ENCODE measurements around the gene DESI1.
"Not testable (repeated sequence)": the region's sequence is repeated elsewhere in the genome, so short reads cannot be mapped to it uniquely, and the experiment has no call there.

Gene DESI1

DNA sequence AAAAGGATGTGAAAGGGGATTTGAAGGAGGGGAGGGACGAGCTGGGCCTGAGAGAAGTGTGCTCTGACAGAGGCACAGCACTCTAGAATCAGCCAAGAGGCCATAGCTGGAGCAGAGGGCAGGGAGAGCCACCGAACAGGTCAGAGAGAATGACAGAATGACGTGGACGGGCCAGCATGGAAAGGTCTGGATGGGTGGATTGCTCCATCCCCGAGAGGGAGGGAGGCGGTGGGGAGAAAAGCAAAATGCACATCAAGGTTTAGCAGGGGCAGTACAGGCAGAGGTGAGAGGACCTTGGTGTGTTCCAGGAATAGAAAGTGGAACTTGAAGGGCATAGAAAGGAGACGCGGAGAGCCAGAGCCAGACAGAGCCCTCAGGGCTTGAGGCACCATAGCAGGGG is 38.1 kb downstream of the DESI1 start:
- no peak for DNase-seq

DNA sequence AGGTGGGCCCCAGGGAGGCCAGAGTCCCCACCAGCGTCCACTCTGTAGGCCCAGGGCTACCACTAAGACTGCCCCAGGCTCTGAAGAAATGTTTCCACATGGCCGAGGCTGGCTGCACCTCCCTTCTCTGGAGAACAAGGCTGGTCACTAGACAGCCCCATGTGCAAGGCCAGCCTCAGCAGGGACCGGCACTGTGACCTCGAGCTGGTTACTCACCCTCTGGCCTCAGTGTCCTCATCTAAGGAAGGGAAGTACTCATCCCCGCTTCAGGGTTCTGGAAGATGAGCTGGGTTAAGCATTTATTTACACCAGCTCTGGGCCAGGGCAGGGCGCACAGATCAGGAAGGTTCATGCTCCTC is 40.9 kb downstream of the DESI1 start:
- no peak for DNase-seq

DNA sequence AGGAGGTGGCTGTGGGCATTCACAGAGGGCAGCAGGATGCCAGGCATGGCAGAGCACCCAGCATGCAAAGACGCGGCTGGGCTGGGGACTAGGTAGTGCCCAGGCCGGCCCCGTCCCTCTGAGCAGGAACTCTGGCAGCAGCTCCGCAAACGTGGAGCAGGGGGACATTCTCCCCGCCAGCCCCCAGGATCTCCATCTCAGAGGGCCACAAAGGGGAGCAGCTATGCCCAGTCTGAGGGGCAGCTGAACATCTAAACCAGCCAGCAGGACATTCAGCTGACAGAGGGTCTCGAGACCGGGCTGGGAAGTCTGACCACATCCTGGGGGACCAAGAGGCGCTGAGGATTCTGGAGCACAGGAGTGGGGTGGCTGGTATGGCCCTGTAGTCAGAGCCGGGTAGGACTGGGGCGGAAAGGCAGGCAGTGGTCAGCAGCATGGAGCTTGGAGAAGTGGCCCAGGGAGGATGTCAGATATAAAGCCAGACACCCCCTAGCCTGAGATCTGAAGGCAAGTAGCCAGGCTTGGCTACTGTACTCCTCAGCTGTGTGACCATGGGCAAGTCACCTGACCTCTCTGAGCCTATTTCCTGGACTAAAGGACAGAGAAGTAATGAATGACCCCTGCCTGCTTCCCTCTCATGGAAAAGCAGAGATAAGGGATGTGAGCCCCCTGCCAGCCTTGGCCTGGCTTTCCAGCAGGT is 41.4 kb downstream of the DESI1 start:
- DNase-seq: no peak

DNA sequence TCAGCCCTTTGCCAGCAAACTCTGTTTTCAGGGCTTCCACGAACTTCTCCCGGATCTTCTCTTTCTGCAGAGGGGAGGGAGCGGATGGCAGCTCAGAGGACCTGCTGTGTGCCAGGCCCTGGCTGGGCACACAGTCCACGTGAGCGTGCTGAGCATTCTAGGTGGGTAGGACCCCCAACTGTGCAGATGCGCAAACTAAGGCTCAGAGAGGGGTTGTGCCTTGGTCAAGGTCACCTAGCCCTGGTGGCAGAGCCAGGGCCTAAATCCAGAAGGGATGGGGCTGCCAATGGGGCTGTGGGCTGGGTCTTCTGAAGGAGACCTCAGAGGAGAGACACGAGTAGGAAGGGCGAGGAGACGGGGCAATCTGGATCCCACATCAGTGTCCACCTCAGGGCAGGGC is 42.0 kb downstream of the DESI1 start:
- DNase-seq: no peak

DNA sequence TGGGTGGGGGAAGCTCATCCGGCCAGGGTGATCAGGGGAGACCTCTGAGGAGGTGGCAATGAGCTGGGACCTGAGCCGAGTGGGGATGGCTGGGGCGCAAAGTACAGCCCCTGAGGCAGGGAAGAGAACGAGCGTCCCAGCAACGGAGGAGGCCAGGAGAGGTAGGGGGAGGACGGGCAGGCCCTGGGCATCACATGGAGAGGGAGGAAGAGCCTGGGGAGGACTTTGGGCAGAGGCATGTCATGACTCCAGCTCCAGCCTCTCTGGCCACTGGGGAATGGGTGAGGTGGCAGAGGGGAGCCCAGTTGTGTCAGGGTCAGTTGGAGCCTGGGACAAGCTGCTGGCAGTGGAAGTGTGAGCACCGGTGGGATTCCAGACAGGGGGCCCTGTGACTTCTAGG is 42.7 kb downstream of the DESI1 start:
- DNase-seq: no peak

DNA sequence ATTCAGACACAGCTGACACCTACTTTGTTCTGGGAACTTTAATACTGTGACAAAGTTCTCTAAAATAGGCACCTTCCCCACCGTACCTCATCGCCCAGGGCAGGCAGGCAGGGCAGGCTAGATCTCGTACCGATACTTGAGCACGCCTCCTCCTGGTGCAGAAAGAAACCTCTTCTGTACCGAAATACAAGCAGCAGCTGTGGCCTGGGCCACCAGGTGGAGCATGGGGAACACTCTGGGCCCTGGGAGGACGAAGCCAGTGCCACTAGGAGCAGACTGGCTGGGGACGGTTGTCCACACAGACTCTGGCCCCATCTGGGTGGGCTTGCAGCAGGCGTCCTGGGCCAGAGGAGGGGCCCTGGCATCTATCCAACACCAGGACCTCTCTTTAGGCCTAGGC is 44.0 kb downstream of the DESI1 start:
- DNase-seq: no peak

DNA sequence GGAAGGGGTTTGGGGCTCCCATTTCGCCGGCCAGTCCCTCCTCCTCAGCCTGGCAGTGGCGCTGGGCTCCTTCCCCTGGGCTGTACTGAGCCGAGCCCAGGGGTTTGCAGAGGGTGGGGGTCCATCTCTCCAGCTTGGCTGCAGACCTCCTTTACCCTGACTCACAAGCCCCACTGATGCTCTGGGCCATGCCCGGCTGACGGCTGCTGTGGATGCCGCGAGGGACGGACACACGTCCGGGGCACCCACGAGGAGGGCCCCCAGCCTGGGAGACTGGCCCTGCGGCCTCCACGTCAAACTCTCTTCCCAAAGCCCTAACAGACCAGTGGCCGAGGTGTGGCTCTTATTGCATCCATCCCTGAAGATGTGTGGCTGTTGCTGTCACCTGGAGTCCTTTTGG is 45.3 kb downstream of the DESI1 start:
- DNase-seq: no peak

DNA sequence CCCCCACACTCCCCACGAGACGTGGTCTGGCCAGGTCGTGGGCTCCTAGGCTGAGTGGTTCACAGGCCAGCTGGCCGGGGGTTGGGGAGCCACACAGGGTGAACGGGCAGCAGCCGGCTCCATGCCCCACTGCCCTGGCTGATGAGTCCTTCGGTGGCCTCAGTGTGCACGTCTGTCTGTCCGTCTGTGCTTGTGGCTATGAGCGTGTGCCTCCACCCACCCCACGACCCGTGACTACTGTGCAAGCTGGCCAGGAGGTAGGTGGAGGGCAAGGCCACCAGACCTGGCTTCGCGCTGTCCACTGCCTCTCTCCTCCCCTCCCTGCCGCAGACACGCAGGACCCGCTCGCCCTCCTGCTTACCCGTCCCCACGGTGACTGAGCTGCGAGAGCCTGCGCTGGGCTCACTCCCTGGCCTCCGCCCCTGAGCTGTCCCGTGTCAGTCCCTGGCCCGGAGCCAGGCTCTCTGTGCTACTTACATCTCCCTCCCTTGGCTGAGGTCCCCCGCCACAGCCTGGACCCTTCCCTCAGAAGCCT is 45.9 kb downstream of the DESI1 start:
- no peak for DNase-seq

DNA sequence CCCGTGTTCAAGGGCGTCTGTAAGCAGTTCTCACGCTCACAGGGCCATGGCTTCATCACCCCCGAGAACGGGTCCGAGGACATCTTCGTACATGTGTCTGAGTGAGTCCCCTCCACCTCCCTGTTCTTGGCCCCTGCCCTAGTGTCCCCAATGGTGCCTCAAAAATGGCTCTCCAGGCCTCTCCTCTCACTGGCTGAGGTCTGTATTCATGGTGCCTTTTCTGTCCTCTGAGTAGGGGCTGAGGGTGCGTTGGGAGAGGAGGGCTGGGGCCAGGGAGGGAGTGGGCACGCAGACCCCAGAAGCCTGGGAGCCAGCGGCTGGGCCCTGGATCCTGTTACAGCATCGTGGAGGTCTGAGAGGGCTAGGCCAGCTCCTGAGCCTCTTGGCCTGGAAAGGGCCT is 47.2 kb downstream of the DESI1 start:
- DNase-seq: no peak

DNA sequence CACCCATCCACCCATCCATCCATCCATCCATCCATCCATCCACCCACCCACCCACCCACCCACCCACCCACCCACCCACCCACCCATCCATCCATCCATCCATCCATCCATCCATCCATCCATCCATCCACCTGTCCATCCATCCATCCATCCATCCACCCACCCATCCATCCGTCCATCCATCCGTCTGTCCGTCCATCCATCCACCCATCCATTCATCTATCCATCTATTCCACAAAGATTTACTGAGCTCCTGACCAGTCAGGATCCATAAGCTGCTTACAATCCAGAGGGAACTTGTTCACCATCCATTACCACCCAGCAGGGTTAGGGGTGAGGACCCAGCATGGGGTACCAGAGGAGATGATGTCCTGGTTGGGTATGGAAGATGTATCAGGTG is 48.5 kb downstream of the DESI1 start:
- DNase-seq: not testable (repeated sequence)

DNA sequence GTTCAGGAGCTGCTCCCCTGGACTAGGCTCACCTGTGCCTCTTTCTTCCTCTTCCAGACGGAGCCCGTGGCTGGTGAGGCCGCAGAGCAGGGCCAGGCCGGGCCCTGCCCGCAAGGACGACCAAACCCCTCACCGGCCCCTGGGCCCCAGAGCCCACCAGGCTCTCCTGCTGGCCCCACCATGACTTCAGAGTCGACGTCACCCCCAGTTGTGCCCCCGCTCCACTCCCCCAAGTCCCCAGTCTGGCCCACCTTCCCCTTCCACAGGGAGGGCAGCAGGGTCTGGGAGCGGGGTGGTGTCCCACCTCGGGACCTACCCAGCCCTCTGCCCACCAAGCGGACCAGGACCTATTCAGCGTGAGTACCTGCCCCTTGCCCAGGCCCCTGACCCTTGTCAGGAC is 49.1 kb downstream of the DESI1 start:
- DNase-seq: no peak

DNA sequence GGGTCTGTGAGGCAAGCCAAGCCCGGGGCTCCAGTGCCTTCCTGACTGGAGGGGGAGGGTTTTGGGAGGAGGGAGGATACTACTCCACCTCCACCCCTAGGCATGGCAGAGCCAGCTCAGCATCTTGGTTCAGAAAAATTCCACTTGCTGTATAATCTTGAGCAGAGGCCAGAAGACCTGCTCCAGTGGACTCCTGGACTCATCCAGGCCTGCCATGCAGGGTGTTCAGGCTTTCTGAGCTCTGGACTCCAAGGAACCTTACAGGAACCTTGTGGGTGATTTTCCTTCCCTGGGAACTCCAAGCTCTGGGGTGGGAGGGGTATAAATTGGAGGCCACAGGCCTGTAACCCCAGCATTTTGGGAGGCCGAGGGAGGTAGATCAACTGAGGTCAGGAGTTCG is 50.6 kb downstream of the DESI1 start:
- no peak for DNase-seq

DNA sequence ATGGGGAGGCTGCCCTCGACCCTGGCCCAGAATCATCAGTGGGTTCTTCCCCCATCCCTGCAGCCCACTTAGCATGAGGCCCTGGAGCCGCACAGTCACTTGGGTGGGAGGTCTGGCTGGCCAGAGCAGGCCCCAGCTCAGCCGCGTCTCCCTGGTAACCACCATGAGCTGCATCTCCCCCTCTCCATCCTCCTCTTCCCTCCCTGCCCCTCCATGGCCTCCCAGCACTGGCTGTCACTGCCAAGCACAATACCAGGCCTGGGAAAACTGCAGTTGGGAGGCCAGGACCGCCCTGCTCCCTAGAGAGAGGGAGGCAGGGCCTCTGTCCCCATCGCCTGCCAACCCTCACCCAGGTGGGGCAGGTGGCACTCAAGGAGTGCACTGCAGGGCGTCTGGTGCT is 52.0 kb downstream of the DESI1 start:
- no peak for DNase-seq

DNA sequence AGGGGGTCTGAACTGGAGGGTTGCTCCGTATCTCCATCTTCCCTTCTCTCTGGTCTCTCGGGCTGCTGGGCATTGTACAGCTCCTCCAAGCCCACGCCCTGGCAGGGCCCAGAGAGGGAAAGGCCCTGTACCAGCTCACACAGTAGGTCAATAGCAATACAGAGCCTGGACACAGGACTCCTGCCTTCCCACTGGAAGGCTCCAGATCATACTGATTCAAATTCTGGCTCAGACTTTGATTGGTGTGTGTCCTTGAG is 53.4 kb downstream of the DESI1 start:
- no peak for DNase-seq

DNA sequence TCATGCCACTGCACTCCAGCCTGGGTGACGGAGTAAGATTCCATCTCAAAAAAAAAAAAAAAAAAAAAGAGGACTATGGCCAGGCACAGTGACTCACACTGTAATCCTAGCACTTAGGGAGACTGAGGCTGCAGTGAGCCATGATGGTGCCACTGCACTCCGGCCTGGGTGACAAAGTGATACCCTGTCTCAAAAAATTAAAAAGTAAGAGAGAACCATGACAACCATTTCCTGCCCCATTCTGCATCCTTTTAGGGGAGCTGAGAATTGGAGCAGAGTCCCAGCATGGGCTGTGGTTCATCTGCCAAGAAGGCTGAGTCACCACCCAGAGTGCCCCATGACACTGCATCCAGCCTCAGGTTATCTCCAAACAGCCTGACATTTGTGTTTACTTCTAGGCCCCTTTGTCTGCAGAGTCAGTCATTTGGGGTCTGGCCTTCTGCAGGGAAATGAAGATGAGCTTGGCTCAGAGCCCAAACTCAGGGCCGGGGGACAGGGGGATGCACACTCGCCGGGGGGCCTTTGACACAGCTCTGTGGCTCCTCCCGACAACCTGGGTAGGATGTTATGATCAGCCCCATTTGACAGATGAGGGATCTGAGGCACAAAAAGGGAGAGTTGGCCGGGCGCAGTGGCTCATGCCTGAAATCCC is 55.3 kb downstream of the DESI1 start:
- no peak for DNase-seq

DNA sequence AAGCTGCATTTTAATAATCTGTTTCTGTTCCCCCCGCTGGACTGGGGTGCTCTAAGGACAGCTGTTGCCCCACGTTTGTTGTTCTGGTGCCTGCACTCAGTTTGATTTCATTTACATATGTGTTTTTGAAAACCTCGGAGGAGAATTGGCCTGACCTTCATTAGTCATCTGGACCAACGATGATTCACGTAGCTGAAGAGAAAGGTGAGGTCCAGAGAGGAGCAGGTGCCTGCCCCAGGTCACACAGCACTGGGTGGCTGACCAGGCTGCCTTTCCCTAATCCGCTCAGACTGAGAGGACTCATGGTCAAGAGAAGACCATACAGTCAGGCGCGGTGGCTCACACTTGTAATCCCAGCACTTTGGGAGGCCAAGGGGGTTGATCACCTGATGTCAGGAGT is 56.3 kb downstream of the DESI1 start:
- no peak for DNase-seq

DNA sequence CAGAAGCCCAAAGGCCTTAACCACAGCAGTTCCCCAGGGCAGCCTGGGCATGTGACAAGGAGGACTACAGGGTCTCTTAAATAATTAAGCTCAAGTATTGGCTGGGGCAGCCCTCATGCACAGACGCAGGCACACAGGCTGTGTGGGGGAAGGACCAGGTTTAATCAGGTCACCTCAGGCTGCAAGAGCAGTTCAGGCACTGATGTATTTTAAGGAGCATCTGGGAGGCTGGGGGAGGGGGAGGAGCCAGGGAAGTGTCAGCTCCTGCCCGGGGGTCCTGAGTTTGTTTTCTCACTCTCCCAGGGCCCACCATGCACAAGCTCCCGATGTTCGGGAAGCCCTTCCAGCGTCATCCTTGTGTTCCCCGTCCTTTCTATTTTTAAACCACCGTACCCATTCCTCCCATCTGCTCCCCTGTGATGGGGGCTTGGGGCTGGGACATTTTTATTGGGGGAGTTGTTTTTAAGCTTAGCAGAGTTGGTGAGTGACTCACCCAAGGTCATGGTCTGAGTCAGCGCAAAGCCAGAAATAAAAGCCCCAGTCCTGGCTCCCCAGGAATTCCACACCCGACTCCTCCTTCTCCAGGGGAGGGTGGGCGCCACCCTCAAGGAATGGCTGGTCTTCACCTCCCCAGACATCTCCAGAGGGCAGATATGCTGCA is 57.7 kb downstream of the DESI1 start:
- no peak for DNase-seq

DNA sequence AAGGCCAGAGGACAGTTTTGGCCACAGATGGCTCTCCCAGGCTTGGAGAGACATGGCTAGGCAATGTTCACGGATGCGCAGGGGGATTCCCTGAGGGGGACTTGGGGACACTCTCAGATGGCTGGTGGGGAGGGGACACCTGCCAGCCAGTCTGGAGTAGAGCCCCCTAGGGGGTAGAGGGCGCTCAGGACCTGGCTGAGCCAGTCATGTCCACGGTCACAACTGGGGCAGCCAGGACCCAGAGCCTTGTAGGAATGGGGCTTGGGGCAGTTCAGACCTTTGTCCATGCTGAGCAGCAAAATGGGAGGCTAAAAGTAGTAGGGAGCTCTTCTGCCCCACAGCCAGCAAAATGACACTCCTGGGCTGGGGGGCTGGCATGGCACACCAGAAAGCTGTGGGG is 58.4 kb downstream of the DESI1 start:
- no peak for DNase-seq

DNA sequence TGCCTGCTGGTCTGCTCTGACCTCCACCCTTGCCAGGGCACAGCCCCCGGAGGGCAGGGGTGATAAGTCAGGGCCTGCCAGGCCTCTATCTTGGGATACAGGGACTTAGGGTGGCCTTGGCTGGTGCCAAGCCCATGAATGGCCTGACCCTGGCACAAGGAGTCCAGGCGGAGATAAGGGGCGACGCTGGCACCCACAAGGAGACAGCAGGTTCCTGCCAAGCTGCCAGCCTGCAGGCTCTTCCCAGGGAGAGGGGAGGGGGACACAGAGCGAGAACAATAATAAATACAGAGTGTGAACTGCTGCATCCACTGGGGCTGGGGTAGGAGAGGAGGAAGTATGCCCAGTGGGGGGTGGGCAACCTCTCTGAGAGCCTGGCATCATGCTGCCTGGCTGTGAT is 59.1 kb downstream of the DESI1 start:
- DNase-seq: no peak

DNA sequence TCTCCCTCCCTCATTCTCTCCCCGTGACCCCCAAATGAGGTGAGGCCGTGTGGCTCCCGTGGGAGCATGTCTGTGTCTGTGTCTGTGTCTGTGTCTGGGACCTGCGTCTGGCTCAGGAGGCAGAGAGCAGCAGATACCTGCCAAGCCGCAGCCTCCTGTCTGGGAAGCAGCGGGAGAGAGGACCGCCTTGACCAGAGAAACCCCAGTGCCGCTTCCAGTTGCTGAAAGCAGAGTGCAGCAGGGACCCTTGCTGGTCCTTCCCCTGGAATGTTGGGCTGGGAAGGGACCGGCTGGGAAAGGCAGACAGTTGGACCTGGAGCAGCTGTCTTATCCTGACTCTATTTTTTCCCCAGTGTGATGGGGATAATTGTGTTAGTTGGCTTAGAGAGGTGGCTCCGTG is 59.5 kb downstream of the DESI1 start:
- DNase-seq: no peak

DNA sequence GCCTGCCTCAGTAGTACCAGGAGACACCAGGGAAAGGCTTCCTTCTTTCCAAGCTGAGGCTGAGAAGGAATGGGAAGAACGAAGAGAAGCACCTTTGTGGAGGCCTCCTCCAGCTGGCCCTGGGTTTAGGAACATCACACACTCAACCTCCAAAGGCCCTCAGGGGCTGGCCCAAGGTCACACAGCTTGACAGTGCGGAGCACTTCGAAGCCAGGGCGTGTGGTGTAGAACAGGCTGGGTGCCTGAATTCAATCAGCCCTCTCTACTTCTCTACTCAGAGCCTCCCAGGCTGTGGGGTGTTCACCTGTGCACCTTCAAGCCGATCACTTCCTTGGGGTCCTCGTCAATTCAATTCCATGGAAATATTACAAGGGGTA is 60.8 kb downstream of the DESI1 start:
- no peak for DNase-seq

DNA sequence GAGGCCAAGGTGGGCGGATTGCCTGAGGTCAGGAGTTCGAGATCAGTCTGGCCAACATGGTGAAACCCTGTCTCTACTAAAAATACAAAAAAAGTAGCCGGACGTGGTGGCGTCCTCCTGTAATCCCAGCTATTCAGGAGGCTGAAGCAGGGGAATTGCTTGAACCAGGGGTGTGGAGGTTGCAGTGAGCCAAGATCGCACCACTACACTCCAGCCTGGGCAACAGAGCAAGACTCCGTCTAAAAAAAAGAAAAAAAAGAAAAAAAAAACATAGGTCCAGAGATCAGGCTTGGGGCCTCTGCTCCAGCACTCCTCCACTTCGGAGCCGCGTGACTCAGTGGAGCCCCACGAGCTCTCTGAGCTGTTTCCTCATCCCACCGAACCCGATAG is 62.6 kb downstream of the DESI1 start:
- not testable (repeated sequence) for DNase-seq

DNA sequence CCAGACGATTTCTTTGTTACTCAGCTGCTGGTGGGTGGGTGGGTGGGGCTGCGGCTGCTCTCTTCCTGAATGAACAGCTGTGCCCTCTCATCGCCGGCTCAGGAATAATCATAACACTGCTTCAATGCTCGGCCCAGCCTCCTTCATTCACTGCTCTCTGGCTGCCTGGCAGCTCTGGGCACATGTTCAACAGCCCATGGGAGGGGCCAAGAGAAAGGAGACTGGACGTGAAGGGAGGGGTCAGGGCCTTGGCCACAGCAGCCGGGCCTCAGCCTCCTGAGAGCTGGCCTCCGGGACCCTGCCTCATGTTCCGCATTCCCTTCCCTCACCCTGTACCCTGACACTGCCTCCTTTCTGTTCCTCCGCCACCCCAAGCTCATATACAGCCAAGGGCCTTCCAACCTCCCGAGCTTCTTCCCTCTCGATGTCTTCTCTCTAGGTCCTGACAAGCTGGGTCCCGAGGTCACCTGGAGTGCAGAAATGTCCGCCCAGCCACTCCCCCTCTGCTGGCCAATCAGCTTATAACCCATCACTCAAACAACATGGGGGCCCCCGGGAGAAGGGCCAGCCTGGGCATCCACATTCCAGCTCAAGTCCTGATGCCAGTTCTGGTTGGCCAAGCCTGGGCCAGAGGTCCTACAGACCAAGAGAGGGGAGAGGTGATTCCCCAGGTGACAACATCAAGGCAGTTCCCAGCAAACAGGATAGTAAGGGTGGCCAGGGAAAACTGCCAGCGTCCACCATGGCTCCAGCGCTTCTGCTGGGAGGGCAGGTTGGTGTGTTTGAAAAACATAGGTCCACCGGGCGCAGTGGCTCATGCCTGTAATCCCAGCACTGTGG is 63.2 kb downstream of the DESI1 start:
- DNase-seq: no peak

DNA sequence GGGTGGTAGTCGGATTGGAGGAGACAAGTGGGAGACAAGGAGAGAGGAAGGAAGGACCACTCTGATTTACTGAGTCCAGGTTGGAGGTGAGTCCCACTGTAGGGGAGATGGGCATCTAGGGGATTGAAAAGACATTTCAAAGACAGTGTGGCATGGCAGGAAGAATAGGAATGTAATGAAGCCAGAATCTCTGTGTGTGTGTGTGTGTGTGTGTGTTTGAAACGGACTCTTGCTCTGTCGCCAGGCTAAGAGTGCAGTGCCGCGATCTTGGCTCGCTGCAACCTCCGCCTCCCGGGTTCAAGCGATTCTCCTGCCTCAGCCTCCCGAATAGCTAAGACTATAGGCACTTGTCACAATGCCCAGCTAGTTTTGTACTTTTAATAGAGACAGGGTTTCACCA is 64.3 kb downstream of the DESI1 start:
- no peak for DNase-seq
